Activated naive CD4-positive, alpha-beta T cell (primary cell): ENCODE results near the gene GRN.

Source experiments
- DNase-seq, 4 experiments: peaks; one replicate each; lab custom pipeline; 2025; lab: John Stamatoyannopoulos, UW

Gene GRN

GRCh38 chr17:44344939-44345453, at the start of gene GRN:
TSS of gene GRN (plus strand) at chr17:44345302. CDS start at chr17:44349165, 3,863 bp downstream.
- DNase-seq = peak; percentile 34 to 71 (median 52)

- DNase-seq = no peak
Observed at GRCh38 chr17:44297975-44298374, 47.1 kb upstream of the GRN start.

GRCh38 chr17:44304651-44305050, 40.5 kb upstream of the GRN start:
- no peak for DNase-seq

DNA sequence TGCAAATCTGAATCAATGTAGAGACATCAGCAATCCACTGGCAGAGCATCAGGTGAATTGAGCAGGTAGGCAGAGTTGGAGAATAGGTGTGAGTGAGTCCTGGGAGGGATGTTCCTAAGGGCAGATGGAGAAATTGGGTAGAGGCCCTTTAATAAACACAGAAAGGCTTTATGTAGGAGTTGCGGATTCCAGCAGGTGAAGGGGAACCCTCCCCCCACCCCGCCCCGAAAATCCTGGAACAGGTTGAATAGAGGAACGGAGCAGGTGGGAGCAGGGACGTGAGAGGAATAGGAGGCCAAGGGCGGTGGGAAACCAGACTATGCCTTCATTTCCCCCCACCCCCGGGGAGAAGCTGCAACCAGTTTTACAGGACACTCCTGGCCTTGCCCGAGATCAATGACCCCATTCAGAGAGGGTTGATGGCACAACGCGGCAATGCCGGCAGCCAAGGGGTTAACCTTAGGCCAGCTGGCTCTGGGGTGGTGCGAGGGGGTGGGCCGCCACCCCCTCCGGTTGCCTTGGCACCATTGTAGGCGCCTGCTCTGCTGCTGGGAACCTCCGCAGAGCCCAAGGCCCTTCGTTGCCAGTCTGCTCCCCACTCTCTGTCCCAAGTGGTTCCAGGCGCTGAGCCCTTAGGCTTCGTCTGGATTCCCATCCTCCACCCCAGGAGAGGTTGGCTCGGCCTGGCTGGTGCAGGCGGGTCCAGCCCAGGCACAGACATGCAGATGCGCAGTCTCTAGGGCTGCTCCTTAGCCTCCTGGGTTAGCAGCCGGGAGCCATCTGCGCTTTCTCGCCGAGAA, 37.5 kb upstream of the GRN start:
- DNase-seq = no peak

DNA sequence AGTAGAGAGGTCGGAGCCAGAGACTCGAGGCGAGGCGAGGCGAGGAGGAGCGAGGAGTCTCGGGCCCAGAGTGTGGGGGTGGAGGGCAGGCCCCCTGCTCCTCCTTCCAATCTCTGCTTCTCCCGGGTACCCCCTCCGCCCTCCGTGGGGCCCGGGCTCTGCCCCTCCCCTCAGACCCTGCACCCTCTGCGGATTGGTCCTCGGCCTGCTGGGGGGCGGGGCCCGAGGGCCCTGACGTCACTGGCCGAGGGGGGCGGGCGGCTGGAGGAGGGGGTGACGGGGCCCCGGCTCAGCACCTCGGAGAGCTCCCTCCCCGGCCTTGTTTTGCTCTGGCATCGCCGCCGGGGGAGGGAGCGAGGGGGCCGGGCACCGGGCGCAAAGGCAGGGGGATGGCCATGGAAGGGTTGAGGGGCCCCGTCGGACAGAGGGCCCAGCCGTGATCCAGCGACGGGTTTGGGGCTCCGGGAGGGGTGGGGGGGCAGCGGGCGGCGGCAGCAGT, 36.7 kb upstream of the GRN start, which contains the start of gene RUNDC3A:
Gene RUNDC3A, plus strand, starts transcription at position 282 of the 499 bp plus-strand sequence. CDS start 232 bp downstream, outside the sequence.
- DNase-seq = peak; percentile 59 to 82 (median 72)

DNA sequence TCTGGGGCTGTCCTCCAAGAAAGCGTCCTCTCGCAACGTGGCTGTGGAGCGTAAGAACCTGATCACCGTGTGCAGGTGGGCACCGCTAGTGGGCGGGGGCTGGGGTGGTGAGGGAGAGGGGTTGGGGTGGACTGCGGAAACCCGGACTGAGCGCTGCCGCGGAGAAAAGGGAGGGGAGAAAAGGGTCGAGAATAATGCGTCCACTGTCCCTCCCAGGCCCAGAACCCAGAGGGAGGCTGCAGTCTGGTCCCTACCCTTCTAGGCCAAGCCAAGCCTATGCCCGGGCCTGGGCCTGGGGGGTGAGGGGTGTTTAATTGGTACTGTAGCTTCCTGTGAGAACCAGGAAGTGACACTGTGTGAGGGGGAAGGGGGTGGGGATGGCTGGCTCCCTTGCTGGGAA, 36.2 kb upstream of the GRN start:
- DNase-seq = no peak

- no peak for DNase-seq
Observed at GRCh38 chr17:44309472-44309871, 35.6 kb upstream of the GRN start.

DNA sequence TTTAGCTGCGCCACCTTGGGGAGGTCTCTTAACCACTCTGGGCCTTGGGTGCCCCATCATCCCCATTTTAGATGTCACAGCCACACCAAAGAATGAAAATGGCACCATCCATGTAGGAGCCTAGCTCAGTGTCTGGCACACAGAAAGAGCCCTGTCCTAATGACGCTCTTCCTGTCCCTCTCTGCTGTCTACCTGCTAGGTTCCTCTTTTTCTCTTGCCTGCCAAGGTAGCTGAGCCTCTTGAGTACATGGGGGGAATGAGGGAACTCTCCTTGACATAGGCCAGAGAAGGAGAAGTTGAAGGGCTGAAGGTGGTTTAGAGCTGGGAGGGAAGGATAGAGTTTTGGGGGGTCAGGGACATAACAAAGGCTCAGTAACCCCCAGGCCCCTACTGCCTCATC, 34.9 kb upstream of the GRN start:
- DNase-seq = no peak

DNA sequence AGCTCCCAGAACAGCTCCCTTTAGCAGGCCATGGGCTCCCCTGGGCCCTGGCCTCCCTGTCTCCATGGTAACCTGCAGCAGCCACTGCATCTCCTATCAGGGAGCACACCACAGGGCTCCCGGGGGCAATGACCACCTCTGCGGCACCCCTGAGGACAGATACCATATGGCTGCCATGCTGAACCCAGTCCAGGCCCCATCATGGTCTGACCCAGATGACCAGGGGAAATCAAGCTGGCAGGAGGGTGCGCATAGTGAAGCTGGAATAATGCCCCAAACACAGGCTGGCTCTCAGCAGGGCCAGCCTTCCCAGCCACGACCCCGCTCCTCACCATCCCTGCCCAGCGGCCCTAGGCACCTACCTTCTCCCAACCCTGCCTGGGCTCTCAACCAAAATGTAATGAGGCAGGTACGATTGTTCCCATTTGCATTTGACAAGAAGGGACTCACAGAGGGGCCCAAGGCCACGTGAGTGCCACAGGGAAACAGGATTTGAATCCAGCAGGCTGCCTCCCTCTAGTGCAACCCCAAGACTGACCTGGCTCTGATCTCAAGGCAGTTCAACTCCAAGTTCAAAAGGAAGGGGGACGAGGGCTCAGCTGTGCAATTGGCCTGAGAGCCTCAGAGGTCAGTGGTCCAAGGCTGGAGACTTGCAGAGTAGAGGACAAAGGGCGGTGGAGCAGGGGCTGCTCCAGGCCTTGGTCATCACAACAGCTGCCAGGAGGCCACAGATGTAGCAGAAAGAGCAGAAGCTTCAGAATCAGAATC, 34.3 kb upstream of the GRN start:
- DNase-seq = no peak

GRCh38 chr17:44311562-44312181, 33.4 kb upstream of the GRN start:
- DNase-seq = no peak

DNA sequence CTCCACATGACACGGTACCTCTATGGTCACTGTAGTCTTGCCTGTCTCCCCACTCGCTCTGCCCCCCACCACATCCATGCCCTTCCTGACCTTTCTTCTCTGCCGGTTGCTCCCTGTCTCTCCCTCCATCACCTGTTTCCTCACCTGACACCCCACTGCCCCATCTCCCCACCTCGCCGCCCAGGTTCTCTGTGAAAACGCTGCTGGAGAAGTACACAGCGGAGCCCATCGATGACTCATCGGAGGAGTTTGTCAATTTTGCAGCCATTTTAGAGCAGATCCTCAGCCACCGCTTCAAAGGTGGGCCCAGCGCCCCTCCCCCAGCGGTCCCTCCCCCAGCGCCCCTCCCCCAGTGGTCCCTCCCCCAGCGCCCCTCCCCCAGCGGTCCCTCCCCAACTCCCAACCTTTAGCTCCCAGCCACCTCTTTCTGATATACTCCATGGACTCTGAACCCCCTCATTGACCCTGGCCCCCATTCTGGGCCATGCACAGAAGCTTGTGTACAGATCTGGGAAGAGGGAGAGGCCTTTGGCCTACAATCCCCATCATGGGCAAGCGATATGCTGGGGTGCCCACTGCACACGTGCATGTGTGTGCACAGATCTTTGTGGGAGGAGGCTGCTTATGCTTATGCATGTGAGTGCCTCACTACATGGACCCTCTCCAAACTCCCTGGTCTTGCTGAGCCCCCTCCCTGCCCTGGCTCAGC, 32.6 kb upstream of the GRN start:
- no peak for DNase-seq

DNA sequence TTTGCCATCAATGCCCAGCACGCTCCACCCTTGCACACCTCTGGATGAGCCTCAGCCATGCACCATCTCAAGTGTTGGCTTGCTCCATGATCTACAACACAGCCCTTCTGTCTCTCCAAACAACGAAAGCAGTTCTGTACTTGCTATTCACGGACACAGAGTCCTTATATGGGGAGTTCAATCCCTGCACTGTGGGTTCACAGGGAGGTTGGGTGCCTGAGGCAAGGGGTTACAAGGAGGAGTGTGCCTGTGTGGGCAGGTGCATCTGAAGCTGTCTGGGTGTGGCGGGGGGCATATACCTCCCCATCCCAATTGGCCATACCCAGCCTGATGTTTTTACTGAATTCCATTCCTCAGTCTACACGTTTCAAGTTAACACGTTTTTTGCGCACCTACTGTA, 31.1 kb upstream of the GRN start:
- no peak for DNase-seq

GRCh38 chr17:44314524-44314868, 30.6 kb upstream of the GRN start:
- DNase-seq = no peak

DNA sequence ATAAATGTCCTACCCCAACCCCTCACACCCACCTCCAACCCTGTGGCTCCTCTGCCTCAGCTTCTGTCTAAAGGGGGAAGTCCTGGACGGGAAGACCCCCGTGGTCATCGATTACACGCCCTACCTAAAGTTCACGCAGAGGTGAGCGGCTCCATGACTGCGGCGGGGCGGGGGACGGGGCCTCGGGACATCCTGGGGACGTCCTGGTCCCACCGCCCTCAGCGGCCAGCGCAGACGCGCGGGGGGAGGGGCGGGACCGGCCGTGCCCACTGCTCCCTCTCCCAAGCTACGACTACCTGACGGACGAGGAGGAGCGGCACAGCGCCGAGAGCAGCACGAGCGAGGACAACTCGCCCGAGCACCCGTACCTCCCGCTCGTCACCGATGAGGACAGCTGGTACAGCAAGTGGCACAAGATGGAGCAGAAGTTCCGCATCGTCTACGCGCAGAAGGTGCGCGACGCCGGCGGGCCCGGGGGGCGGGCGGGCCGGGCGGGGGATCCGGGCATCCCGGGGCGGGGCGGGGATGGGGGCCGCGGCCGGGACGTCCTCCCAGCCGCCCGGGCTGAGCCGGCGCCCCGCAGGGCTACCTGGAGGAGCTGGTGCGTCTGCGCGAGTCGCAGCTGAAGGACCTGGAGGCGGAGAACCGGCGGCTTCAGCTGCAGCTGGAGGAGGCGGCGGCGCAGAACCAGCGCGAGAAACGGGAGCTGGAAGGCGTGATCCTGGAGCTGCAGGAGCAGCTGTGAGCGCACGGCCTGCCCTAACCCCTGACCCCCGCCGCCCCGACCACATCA, 30.0 kb upstream of the GRN start:
- DNase-seq = peak in 1 of 4 experiments; percentile 25

GRCh38 chr17:44315760-44316731, 29.1 kb upstream of the GRN start:
- no peak for DNase-seq

DNA sequence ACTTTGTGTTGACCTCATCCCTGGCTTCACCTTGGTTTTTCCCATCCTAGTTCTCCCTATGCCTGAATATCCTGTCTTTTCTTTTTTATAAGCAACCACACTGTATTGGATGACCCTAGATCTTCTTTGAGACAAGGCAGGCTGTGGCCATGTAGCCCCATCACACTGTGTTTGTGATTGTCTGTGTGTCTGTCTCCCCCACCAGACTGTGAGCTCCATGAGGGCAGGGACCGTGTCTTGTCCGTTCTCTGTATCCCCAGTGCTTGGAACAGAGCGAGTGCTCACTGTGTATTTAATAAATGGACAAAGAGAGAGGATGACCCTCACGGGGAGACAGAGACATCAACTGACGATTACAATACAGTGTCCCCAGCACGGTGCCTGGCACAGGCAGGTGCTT, 27.6 kb upstream of the GRN start:
- no peak for DNase-seq

DNA sequence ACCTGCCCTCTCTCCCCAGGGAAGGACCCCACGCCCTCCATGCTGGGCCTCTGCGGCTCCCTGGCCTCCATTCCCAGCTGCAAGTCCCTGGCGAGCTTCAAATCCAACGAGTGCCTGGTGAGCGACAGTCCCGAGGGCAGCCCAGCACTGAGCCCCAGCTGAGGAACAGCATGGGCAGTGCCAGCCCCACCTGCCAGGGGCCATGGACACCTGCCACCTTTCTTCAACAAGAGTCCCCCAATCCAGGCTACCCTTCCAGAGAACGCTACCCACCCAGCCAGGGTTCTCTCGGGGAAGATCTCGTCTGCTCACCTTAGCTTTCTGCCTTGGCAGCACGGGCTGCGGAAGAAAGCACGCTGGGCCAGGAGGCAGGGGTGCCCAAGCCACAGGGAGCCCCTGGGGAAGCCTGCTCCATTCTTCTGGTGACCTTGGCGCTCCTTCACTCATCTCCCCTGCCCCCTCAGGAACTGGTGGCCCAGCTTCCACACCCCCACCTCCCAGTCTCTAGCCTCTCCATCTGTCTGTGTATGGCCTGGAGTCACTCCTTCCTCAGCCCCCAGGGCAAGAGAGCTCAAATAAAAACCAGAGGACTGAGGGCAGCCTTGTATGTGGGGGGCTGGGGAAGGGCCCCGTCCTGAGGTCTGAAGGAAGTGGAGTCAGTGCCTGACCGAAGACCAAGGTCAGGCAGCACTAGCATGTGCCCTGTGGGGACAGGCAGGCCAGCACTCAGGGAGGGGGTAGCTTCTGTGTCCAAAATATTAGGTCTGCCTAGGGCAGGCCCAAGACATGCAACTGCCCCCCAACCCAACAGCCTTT, 26.8 kb upstream of the GRN start:
- no peak for DNase-seq

GRCh38 chr17:44320066-44320465, 25.0 kb upstream of the GRN start:
- no peak for DNase-seq
